HG02938 (cell line): Measurements from ENCODE around the gene ANKRD6.

ENCODE experiments used
- ATAC-seq: cut with Tn5 transposase; IDR thresholded peaks from one replicate; pipeline ENCODE4 v1.9.1; 2021; ENCODE audit warnings: mild to moderate bottlenecking, moderate library complexity; ENCODE audit not compliant: unreplicated experiment

The ANKRD6 gene

DNA sequence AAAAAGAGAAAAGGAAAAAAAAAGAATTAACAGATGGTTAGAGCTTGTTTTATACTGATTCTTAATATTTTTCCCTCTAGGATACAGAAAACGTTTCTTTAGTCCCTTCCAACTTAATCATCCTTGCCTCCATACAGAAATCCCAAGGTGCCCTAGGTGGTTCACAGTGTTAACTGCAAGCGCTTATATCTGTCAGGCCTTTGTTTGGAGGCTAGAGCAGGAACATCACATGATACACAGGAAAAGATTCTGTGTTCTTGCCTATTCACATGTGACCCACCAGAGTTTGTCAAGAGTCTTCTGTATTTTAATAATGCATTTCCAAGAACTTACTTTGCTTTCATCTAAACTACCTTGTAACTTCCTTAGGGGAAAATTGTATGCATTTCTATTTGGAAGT is 31.3 kb downstream of the ANKRD6 start:
- ATAC-seq: no peak

DNA sequence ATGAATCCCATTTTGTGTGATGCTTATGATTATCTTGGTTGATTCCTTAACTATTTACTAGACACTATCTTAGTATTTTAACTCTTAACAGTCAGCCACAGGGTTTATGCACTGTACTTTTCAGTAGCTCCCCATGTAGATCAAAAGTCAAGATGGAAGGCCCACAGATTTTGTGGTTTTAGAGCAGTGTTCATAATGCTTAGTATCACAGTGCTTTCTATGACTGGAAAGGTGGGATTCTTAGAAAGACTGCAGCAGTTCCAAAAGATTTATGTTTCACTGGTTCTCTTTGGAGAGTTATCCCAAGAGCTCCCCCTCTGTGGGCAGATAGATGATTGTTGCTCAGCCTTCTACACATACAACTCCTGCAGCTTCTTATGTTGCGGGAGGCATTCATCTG is 34.5 kb downstream of the ANKRD6 start:
- ATAC-seq: no peak

DNA sequence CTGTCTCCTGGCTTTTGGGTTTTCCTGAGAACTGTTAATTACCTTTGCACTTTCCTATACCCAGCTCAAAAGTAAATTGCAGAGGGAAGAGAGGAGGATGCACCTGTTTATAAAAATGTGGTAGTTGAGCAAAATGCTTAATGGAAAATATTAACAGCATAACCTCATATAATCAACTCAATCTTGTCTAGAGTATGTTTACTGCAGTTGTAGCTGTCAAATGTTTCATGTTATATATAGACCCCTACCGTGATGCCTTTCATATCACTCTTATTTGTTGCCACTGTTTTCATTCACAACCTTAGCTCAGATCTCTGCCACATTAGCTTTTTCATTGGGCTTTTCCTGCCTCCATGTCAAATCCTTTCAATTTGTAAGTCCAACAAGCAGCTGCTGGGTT is 36.0 kb downstream of the ANKRD6 start:
- no peak for ATAC-seq

DNA sequence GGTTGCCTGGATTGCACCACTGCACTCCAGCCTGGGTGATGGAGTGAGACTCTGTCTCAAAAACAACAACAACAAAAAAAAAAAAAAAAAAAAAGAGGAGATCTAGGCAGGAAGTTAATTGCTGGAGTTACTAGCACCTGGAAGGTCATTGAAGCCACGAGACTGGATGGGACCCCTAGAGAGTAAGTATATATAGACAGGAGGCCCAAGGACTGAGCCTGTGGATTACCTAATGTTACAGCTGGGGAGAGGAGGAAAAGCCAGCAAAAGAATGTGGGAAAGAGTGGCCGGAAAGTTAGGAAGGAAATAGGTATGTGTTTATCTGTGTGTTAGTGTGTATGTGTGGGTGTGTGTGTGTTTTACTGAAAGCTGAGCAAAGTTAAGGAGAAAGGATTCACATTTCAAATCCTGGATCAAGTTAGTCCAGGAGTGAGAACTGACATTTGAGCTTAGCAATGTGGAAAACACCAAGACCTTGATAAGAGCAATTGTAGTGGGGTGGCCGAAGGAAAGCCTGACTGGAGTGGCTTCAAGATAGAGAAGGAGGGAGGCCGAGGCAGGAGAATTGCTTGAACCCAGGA is 38.4 kb downstream of the ANKRD6 start:
- ATAC-seq: no peak

DNA sequence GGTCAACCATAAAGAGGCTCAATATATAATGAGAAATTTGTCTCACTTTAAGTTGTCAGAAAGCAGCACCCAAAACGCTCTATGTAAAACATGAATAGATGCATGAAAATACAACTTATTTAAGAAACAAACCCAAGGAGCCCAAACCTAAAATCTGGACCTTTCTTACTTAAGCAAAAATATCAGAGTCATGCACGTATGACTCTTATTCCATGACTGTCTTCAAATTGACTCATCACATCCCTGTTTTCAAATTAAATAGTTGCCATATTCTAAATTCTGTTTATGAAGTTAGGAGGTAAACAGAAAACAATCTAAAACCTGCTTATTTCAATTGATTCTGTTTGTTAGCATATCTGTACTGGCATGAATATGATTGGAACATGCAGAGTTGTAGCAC is 42.1 kb downstream of the ANKRD6 start:
- ATAC-seq: no peak

DNA sequence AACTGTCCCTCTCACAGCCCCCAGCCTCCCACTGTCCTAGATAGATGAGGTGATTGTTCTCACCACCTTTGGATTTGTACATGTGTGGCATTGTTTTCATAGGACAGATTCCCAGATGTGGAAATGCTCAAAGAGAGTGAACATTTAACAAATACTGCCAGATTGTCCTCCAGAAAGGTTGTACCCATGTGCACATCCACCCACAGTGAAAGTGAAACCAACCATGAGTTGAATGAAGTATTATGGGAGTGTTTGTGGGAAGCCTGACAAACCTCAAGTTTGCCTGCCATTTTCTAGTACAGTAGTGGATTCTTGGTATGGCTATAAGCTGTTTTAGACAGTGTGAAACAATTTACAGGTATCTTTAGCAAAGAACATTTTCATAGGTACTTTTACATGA is 42.7 kb downstream of the ANKRD6 start:
- peak; percentile 79 for ATAC-seq

DNA sequence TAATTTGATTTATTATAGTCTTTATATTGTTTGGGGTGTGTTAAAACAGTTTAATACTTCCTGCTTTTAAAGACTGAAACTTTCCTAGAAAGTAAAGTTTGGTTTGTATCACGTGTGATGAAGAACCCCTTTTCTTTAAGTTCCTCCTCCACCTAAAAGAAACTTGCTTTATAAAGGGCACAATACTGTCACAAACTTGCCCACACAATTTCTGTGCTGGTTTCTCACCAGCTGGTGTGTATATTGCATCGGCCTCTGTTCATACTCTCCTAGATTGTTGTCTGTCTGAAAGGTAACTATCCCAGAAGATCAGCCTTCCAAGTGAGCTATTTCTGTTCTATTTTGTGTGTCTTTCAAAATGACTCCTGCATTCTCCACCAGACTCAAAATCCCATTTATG is 46.9 kb downstream of the ANKRD6 start:
- ATAC-seq: no peak

DNA sequence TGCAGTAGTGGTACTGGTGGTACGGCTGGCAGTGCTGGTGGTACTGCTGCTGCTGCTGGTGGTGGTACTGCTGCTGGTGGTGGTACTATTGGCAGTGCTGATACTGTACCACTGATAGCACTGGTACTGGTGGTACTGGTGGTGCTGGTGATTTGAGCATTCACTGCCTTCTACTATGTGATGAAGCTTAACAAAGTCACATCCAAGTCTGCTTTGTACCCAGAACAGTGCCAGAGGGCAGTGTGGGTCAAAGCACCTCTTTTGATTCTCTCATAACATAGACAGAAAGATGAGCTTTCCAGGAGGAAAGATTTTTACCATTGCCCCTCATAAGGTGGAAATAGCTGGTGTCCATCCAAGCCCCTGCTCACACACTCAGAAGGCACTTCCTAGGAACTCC is 48.7 kb downstream of the ANKRD6 start:
- no peak for ATAC-seq

DNA sequence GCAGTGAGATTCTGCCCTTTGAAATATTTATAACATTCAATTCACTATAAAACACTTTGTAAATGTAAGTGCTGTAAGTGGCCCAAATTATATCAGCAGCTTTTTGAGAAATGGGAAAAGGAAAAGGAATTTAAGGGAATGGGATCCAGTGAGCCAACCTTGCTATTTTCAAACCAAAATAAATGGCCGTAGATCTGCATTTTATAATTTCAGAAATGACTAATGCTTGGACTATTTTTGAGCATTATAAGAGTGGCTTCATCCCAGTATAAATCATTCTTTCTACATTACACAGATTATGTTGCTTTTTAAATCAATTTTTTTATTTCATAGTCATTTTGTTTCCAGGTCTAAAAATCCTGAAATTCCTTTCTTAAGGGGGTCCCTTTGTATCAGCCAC is 49.2 kb downstream of the ANKRD6 start:
- ATAC-seq: no peak

DNA sequence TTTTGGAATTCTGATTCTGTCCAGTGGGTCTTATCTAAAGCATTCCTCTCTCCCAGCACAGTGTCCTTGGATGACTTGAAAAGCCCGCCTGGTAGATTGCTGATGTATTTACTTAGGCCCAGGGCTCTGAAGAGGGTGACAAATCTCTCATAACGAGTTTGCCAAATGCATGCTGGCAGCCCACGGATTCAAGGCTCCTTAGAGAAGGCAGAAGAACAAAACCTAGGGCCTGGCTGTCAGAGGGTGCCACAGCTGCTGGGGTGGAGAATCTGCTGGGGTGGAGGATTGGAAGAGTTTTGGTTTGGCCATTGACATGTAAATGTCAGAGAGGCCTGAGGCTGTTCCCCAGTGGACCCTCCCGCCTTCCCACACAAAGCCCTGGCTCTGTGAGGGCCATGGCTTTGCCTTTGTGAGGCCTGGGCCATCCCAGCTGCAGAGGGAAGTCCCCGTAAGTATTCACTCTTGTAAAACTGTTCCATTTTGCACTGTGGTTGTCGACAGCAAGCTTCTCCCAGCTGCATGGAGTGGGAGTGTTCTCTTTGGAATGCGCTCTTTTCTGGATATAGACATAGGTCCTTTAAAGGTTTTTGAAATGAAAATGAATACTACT is 50.3 kb downstream of the ANKRD6 start:
- no peak for ATAC-seq

DNA sequence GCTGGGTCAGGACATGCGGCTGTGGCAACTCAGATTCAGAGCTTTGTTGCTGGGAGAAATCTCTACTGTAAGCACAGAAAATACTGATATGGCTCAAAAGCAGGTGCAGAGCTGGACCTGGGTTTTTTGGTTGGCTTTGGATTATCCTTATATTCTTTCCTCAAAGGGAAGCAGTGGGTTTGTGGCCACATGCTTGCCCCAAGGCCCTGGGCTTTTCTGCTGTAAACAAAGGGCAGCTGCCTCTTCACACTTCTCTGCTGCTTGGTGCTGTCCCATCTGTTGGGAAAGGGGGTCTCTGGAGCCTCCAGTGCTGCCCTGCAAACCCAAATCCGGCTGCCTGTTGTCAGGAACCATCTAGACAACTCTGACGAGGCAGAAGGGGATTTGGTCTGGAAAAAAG is 52.4 kb downstream of the ANKRD6 start:
- no peak for ATAC-seq

DNA sequence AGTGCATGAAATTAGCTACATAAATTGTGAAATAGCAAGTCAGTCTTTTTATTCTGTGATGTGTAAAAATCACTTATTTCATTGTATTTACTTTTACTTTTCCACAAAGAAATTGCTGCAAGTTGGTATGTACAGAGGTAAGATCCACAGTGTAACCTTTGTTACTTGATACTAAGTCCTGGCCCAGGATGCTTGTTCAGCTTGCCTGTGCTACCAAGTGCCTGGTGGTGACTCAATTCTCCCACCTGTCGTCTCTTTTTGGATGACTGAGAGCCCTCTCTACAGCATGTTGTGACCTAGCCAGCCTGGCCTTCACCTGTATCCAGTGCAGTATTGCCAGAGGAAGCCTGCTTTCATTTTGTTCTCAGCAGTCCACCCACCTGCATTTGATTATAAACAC is 54.9 kb downstream of the ANKRD6 start:
- no peak for ATAC-seq

DNA sequence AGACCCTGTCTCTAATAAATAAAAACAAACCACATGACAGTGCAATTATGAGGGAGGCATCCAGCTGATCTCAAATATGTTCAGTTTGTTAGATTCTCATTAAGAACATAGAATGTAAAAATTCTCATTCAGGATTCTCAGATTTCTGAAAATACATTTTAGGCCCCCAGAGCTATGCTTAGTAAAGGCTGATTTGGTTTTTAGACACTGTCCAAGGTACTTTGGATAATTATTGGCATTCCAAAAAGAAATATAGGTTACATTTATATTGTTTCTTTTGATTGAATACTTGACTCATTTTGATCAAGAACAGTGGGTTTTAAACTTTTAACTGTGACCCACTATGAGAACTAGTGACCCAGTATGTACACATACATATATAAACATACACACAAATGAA is 55.5 kb downstream of the ANKRD6 start:
- no peak for ATAC-seq

DNA sequence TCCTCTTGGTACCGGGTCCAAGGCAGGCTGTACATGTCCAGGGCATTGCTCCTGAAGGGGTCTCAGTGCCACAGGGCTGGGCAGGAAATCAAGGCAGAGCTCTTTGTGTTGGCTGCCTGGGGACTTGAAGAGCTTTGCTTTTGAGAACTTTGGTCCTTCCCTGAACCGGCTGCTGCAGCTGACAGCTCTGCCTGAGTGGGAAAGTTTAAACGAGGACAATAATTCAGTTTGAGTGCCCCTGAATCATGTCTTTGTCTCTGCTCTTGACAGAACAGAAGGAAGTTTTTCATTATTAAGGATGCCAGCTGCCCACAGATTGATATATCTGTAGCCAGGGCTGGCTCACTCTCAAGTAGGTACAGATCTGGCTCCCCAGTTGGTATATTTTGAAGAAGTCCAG is 56.1 kb downstream of the ANKRD6 start:
- ATAC-seq: no peak

DNA sequence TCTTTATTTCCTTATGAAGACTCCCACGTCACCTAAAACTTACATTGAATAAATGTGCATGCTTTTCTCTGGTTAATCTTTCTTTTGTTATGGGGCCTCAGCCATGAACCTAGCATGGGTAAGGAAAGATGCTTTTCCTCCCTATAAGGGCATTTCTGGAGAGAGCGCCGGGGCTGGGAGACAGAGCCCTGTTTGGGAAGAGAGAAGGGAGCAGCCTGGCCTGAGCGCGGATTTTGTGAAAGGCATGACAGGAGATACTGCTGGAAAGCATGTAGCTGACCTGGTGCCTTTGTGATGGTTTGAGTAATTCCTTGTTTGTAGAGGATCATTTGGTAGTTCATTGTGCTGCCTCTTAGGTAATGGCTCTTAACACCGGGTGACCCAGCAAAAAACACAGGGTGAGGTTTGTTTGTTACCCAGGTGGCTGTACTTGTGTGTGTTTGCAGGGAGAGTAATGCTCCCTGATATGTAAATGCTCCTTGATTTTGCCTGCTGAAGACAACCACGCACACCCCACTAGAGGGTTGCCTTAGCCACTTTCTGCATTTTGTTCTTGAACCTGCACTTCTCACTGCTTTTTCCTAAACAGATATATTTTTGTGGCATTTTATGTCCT is 59.2 kb downstream of the ANKRD6 start:
- ATAC-seq: no peak

DNA sequence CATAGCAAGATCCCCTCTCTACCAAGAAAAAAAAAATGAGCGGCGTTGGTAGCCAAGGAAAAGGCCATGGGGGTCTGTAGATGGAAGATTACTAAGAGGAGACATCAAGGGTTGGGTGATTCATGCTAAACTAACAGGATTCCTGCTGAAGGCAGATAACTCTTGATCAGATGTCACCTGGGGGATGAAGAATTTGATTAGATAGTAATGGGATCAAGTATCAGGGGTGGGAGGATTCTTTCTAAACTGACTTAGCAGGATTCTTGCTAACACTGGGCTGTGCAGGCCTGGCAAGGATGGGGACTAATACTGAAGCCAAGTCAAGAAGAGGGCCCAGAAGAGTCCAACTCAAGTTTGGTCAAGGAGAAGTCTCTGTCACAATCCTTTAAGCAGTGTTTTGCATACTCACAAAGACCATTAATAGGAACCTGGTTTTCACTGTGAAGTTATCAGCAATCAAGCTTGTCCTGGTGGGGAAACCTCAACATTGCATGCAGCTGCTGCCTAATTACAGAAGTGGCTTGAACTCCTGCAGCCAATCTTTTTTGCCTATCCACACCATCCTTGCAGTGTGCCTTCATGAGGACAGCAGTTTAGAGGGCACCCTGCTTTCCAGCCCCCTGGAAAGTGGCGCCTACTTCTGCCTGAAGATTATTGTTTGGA is 61.3 kb downstream of the ANKRD6 start:
- no peak for ATAC-seq

DNA sequence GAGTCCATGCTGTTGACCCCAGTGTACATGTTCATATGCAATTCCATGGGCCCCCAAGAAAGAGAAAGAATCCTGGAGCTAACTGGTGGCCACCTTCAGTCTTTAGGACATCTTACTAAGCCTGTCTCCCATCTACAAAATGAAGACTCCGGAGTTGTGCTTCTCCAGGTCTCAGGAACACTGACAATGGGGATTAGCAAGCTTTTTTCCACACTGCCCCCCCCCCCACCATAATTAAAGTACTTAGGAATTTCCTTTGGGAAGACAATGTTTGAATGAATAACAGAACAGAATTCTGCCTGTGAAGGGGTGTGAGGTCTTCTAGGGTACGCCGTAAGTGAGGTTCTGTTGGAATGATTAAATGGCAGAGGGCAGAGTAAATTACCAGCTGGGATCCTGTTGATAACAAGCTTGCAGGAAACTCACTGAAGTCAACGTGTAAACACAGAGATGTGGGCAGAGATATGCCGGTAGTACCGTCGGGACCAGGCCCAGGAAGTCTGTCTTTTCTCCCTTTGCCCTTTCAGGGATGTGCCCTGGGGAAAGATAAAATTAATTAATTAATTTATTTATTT is 63.1 kb downstream of the ANKRD6 start:
- ATAC-seq: no peak

DNA sequence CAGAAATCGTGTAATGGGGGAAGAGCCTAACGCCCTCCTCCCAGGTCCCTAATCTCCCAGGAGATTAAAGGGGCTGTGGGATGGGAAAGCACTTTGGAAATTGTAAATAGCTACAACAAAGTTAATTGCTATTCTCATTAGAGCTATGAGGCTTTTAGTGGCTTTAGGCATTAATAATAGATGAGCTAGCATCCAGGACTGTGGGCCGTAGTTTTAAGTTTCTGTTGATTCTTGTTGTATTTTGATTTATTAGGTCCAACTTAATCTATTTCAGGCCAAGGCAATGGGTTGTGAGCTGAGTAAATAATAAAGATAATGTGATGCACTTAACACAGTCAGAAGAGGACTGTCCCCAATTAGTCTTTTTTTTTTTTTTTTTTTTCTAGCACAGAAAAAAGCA is 67.7 kb downstream of the ANKRD6 start:
- ATAC-seq: no peak

DNA sequence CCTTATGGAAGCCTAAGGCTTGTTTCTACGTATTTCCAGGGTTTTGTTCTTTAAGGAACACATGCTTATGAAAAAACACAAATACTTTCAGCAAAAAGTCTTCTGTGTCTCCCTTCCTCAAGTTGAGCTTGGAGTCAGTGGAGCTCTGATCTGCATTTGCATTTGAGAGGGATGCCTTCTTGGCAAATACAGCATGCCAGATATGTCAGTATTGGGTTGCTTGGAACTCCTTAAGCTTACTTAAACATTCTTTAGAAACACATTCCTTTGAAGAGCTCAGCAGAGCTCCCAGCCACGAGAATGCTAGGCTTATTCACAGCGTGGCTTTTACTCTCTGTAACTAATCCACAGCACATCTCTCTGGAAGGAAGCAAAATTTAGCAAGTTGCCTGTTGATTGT is 68.3 kb downstream of the ANKRD6 start:
- no peak for ATAC-seq

DNA sequence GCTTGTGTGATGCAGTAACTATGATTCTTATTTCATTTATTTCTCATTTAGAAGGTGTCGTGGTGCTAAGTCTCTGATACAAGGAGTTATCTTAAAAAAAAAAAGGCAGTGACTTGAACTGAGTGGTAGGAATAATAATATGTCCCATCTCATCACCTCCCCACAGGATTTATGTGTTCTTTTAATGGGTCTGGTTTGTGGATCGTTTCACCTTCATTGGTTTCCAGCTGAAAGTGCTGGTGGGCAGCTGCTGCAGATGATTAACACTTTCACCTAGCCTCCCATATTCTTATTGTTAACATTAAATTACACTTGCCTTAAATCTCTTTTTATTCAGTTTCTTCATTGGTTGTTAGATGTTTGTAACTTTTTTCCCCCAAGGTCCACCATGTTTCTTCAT is 68.8 kb downstream of the ANKRD6 start:
- ATAC-seq: no peak

DNA sequence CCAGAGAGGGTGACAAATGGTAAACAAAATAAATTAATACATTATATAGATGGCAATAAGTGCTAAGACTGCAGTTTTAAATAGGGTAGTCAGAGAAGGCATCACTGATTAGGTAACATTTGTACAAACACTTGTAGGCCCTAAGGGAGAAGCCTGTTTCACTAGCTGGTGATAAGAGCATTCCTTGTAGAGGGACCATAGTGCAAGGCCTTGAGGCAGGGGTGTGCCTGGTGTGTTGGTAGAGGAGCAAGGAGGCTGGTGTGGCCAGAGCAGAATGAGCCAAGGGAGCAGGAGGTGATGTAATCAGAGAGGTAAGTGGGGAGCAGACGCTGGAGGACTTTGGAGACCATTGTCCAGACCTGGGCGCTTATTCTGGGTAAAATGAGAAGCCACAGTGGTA is 70.7 kb downstream of the ANKRD6 start:
- ATAC-seq: no peak

DNA sequence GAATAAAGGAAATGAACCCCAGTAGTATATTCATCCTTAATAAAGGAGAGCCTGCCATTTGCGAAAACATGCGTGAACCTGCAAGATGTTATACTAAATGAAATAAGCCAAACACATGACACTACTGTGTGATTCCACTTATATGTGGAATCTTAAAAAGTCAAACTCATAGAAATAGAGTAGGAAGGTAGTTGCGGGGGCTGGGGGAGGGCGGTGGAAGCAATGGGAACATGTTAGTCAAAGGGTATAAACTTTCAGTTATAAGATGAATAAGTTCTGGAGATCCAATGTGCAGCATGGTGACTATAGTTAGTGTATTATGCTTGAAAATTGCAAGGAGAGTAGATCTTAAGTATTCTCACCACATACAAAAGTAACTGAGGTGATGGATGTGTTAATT is 72.9 kb downstream of the ANKRD6 start:
- ATAC-seq: no peak
